A549 treated with GW870086 at 1 μM for 4 hours (cell line): ENCODE results near the gene MSMO1. TPM values are rescaled to one million over a fixed set of nuclear protein-coding genes. Genes with fewer than 3 reads are reported as not detected.

Source experiments
- total RNA-seq: library from RNA; stranded (reverse); fragments of 200-300 nt; extraction: Qiagen RNA extraction; gene quantifications from 5 replicates; pipeline ENCODE4 v1.2.3, GENCODE V29; 2022; ENCODE audit warnings: low read depth

Gene MSMO1
- 18.5 to 26.4 TPM (median 20.7 TPM) in 5 replicates for total RNA-seq

GRCh38 chr4:165327211-165328100 is at the start of gene MSMO1:
Gene MSMO1 (plus strand): TSS chr4:165327669. CDS start chr4:165333371, 5,702 bp downstream.

GRCh38 chr4:165378745-165379677 is 51.5 kb downstream of the MSMO1 start, which contains the start of gene CPE:
Gene CPE (plus strand): TSS chr4:165379008. CDS start chr4:165379222, 214 bp downstream.

Other genes with a start within 250 kb of the MSMO1 start
- 6.8 to 9.2 TPM (median 8.2 TPM) in 5 replicates for gene TMEM192, start 214.8 kb upstream of the MSMO1 start, total RNA-seq
- 12.5 to 17.4 TPM (median 15.8 TPM) in 5 replicates for gene KLHL2, start 120.1 kb upstream of the MSMO1 start, total RNA-seq
- gene CPE, start 51.3 kb downstream of the MSMO1 start, total RNA-seq: 1.8 to 2.0 TPM (median 1.9 TPM) in 5 replicates